ENCODE data around the gene VWA5B2.
A peak's percentile ranks its signal among the peaks of the same experiment; 100 is the strongest.
"Not testable (repeated sequence)": the region's sequence is repeated elsewhere in the genome, so short reads cannot be mapped to it uniquely, and the experiment has no call there.

Gene VWA5B2

GRCh38 chr3:184248454-184249411, 19.3 kb downstream of the VWA5B2 start, which contains the start of gene ALG3:
ALG3 (minus strand) TSS chr3:184248962; CDS start chr3:184248940, 22 bp downstream.
- peak; percentile 81 to 84 for DNase-seq

DNA sequence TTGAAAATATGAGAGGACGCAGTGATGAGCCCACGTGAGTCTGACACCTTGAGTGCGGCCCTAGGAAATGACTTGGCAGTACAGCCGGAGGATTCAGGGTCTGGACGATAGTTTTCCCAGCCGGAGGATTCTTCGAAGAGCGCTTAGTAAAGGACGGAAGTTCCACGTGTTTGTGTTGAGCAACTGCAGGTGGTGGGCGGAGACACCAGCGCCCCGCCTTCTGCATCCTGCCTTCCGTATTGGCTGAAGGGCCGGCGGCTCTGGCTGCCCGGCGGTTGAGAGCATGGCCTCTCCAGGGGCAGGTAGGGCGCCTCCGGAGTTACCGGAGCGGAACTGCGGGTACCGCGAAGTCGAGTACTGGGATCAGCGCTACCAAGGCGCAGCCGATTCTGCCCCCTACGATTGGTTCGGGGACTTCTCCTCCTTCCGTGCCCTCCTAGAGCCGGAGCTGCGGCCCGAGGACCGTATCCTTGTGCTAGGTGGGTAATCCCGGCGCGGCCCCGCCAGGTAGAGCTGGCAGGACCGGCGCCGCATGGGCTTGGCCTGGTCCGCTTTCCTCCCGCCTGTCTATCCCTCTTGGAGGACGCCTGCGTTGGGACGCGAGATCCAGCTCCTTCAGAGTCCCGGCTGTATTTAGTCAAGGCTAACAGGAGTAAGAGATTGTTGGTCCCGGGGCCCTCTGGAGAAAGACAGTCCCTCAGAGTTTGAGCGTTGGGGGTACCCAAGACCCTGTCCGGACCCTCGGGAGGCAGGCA, 20.2 kb downstream of the VWA5B2 start, which contains the start of gene EEF1AKMT4:
EEF1AKMT4 (plus strand) TSS at position 261 of the 755 bp plus-strand sequence; CDS start at position 284, 23 bp downstream.
- peak; percentile 90 to 96 for DNase-seq

- DNase-seq: peak; percentile 83 to 86
Measured at GRCh38 chr3:184250167-184250828, 20.9 kb downstream of the VWA5B2 start.

DNA sequence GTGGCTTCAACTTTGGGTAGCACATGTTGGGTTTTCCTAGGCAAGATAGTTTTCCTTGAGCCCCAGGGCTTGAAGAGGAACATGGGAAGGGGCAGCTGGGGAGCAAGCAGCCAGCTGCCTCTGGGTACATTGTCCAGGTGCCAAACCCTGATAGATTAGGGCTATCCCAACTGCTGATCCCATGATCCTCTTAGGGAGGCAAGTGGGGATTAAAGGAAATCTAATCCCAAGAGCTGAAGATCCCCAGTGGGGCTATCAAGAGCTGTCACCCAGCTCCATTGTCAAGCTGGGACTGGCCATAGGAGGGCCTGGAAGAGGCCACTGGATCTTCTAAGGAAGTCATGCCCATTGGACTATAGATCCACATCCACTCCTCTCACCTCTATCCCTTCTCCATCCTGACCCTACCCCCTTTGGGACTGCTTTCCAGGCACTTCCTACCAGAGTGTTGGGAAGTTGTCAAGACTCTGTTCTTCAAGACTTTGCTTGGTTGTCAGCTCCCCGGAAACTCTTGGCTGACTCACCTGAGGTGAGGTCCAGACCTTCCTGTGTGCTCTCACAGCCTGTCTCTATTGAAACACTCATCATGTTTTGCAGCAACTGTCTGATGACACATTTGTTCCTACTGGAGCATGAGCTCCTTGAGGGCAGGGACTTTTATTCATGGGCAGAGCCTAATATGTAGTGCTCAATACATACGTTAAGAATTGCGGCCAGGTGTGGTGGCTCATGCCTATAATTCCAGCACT, 26.1 kb downstream of the VWA5B2 start:
- peak in 1 of 2 experiments; percentile 47 for DNase-seq

DNA sequence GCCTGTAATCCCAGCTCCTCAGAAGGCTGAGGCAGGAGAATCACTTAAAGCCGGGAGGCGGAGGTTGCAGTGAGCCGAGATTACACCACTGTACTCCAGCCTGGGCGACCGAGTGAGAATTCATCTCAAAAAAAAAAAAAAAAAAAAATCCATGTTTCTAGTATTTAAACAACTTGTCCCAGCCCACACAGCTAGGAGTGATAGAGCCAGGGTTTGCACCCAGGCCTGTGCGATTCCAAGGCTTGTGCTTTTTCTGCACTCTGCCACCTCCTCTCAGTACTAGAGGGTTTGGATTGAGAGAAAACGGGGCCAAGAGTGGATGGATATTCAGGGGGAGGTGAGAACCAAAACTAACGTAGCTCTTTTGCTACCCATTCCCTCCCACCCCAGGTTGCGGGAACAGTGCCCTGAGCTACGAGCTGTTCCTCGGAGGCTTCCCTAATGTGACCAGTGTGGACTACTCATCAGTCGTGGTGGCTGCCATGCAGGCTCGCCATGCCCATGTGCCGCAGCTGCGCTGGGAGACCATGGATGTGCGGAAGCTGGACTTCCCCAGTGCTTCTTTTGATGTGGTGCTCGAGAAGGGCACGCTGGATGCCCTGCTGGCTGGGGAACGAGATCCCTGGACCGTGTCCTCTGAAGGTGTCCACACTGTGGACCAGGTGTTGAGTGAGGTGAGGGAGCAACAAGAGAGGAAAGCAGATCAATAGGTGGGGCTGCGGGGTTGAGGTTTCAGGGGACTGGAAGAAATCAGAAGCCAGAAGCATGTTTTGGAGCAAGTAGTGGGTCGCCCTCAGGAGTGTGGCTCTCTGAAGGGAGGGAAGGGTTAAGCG, 27.9 kb downstream of the VWA5B2 start:
- no peak for DNase-seq

DNA sequence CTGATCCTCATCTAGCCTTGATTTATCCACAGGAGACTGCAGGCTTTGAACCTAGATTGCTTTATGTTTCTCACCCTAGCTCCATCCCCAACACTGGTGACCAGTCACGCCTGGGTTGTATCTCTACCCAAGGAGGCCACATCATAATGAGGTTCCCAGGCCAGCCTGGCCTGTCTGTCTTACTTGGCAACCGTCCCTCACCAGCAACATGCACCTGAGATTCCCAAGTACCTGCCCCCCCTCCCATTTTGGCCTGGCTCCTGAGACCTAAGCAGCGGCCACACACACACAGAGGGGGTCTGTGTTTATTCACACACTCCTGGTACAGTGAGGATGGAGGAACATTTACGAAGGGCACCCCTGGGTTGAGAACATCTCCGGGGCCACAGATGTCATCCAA, 29.5 kb downstream of the VWA5B2 start:
- no peak for DNase-seq

DNA sequence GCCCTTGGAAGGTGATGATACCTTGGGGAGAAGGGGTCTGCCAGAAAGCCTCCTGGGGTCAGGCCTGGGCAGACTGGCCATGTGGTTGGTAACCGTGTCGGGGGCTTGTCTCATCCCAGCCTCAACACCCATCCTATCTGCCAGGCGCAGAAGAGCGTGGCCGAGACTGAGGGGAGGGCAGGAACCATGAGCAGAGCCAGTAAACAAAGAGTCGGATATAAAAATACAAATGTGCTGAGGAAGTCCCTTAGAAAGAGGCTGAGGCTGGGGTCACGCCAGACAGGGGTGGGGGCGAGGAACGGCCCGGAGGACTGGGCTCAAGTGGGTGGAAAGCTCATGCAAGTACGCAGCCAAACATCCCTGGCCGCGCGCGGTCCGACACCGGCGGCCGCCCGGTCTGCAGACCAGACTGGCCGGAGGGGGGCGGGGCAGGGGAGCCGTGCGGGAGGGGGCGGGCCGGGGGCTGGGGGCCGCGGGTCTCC, 30.1 kb downstream of the VWA5B2 start:
- no peak for DNase-seq

GRCh38 chr3:184259878-184260723, 30.7 kb downstream of the VWA5B2 start:
- DNase-seq: peak in 1 of 2 experiments; percentile 52

DNA sequence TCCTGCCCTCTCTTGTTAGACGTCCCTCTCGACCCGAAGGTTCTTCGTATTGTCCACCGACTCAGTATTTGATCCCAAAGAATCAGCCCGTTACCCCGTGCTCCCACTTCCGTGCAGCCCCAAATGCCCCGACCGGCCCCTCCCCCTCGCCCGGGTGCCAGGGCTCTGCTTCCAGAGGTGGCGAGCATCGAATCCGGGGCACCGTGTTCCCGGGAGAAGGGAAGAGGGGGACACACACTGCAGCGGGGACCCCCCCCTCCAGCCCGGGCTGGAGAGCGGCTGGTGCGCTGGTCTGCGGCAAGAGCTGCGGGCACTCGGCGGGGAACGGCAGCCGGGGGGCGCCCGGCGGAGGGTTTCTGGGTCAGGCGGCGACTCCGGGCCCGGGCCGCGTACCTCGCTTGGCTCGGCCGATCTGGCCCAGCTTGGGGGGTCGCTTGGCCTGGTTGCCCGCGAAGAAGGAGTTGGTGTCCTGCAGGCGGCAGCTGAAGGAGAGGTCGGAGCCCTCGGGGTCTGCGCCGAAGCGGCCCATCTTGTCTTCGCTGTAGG, 31.4 kb downstream of the VWA5B2 start:
- DNase-seq: no peak

DNA sequence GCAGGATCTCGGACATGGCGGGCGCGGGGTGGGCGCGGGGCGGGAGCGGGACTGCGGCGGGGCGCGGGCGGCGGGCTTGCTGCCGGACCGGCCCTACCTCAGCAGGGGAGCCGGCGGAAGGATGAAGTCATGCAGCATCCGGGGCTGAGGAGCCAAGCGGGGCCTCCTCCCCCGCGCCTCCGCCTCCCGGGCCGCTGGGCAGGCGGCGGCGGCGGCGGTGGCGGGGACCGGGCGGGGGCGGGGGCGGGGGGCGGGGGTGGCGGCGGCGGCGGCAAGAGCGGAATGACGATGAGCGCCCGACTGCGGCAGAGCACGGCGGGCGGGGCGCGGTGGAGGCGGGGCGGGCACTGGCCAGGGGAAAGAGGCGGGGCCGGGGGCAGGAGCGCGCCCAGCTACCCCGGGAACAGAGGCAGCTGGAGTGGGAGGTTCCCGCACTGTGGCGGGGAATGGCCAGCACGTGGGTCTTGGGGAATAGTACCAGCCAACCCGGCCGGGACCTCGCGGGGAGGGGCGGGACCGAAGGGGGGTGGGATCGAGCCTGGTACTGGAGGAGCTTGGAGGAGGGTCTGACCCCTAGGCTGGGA, 32.0 kb downstream of the VWA5B2 start, which contains the start of gene CAMK2N2:
CAMK2N2 (minus strand) TSS at position 284 of the 584 bp plus-strand sequence; CDS start at position 16, 268 bp downstream.
- DNase-seq: peak; percentile 55 to 59

DNA sequence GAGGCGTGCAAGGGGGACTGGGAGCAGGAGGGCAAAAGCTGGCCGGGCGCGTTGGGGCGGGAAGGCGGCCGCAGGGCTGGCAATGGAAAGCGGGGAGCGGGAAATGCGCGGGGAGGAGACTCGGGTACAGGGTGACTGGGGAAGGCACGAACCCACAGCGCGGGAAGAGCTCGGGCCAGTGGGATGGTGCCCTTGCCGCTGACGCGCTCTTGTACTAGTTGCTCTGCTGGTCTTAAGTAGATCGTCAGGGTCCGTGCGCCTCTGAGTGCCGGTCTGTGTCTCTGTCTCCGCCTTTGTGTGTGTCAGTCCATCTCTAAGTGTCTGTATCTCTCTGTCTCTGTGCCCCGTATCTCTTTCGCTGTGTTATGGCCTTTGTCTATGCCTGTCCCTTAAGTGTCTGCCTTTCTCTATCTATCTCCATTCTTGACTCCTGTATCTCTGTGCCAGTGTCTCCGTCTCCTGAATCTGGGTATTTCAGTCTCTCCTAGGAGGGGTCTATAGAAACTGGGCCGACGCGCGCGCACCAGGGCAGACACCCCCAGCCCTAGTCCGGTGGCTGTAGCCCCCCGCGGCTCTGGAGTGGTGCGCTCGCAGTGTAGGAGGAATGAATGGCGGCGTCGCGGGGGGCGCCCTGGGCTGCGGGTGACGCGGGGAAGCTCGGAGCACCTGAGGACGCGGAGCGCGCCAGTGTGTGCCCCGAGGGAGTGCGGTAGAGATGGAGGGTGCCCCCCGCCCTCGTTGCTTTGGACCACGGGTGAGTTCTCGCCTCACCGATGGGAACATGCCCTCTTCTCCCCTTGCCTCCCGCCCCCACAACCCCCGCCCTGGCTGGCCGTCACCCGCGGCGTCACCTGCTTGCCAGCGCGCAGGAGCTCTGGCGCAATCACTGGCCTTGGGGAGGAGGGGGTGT, 32.7 kb downstream of the VWA5B2 start:
- DNase-seq: peak; percentile 23 to 40

- DNase-seq: no peak
Measured at GRCh38 chr3:184262764-184263179, 33.4 kb downstream of the VWA5B2 start.

DNA sequence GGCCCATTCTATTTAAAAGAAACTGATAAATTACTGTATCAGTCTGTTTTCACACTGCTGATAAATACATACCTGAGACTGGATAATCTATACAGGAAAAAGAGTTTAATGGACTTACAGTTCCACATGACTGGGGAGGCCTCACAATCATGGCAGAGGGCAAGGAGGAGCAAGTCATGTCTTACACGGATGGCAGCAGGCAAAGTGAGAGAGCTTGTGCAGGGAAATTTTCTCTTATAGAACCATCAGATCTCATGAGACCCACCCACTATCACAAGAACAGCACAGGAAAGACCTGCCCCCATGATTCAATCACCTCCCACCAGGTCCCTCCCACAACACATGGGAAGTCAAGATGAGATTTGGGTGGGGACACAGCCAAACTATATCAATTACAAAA, 37.9 kb downstream of the VWA5B2 start:
- DNase-seq: not testable (repeated sequence)

- DNase-seq: no peak
Measured at GRCh38 chr3:184272269-184272668, 42.9 kb downstream of the VWA5B2 start.

- no peak for DNase-seq
Measured at GRCh38 chr3:184275381-184275701, 46.0 kb downstream of the VWA5B2 start.

GRCh38 chr3:184275961-184276910, 46.9 kb downstream of the VWA5B2 start, which contains the start of gene ECE2:
ECE2 (plus strand) TSS chr3:184276022; CDS start chr3:184276154, 132 bp downstream.
- no peak for DNase-seq

DNA sequence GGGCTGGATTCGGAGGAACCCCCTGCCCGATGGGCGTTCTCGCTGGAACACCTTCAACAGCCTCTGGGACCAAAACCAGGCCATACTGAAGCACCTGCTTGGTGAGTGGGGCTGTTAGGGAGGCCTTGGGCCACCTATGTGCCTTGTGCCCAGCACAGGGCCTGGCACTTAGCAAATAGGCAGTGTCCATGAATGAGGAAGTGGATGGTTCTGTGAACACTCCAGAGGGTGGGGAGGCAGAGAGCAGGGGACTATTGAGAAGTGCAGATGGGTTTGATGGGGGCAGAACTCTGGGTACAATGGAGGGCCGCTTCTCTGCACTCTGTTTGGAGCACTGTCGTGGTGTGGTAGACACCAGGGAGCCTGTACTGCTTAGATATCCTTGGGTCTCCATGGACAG, 48.0 kb downstream of the VWA5B2 start:
- DNase-seq: no peak
